Uterus (tissue), 4 donors: ENCODE measurements around the gene TMEM53. TPM values are rescaled to one million over a fixed set of nuclear protein-coding genes. Genes with fewer than 3 reads are reported as not detected.
"Not testable (repeated sequence)": the region's sequence is repeated elsewhere in the genome, so short reads cannot be mapped to it uniquely, and the experiment has no call there.

Experiments
- DNase-seq, 2 donors: peaks; one replicate each; pipeline ENCODE4 v3.0.0-alpha.2; 2019 to 2020
- H3K27ac ChIP-seq, 2 donors: fragments of 200-600 bp; sonication (generic); 1 replicate in 1 of 2; 2 replicates in 1 of 2; pipeline ENCODE4 v1.5.1; 2016 to 2018
- H3K27me3 ChIP-seq, 2 donors: fragments of 200-600 bp; sonication (generic); one replicate each; pipeline ENCODE4 v1.5.1; 2018 to 2019; ENCODE audit warnings: control low read depth in 1 of 2
- H3K36me3 ChIP-seq, 2 donors: fragments of 200-600 bp; sonication (generic); one replicate each; pipeline ENCODE4 v1.5.1; 2019; ENCODE audit warnings: control low read depth in 1 of 2
- H3K4me1 ChIP-seq, 2 donors: fragments of 200-600 bp; sonication (generic); one replicate each; pipeline ENCODE4 v1.5.1; 2018 to 2019; ENCODE audit warnings: control low read depth in 1 of 2
- H3K4me3 ChIP-seq, 2 donors: fragments of 200-600 bp; sonication (generic); 1 replicate in 1 of 2; 2 replicates in 1 of 2; pipeline ENCODE4 v1.5.1; 2018 to 2019; ENCODE audit warnings: mild to moderate bottlenecking in 1 of 2
- H3K9me3 ChIP-seq, 2 donors: fragments of 200-600 bp; sonication (generic); one replicate each; pipeline ENCODE4 v1.5.1; 2019; ENCODE audit warnings: control low read depth in 1 of 2
- POLR2A ChIP-seq, 2 donors: fragments of 450-650 bp; IDR thresholded peaks; one replicate each; pipeline ENCODE4 v1.6.1; 2016; ENCODE audit warnings: antibody characterized with exemption in 2 of 2, mild to moderate bottlenecking in 1 of 2, moderate library complexity in 1 of 2
- intact Hi-C: fragments of 100-400 bp; cut with DNase I; formaldehyde crosslinking; loops from one replicate; pipeline ENCODE4 v1.15.1; 2023; ENCODE audit warnings: low total_unique reads
- total RNA-seq, 4 donors: library from RNA; depleted of rRNA in 3 of 4; stranded (reverse); fragments of >200 nt in 3 of 4; gene quantifications; one replicate each; pipeline versions ENCODE4 v1.1.0 to v1.2.4, GENCODE V29; 2014 to 2023
- TF ChIP-seq, protein P1 (sequence below), 4 experiments: fragments of 200-600 bp in 2 of 4; fragments of 450-650 bp in 2 of 4; sonication (generic) in 2 of 4; IDR thresholded peaks; one replicate each; pipeline ENCODE4 v1.5.1; 2016 to 2019; ENCODE audit warnings: antibody characterized with exemption in 4 of 4, mild to moderate bottlenecking in 2 of 4, moderate library complexity in 1 of 4
- donor health status: DM: yes; HTN: yes; CAD: no.

TMEM53 gene
- total RNA-seq, 4 donors from 2014 or later = 1.5 to 5.4 (median 3.8) TPM; not detected in 1

DNA sequence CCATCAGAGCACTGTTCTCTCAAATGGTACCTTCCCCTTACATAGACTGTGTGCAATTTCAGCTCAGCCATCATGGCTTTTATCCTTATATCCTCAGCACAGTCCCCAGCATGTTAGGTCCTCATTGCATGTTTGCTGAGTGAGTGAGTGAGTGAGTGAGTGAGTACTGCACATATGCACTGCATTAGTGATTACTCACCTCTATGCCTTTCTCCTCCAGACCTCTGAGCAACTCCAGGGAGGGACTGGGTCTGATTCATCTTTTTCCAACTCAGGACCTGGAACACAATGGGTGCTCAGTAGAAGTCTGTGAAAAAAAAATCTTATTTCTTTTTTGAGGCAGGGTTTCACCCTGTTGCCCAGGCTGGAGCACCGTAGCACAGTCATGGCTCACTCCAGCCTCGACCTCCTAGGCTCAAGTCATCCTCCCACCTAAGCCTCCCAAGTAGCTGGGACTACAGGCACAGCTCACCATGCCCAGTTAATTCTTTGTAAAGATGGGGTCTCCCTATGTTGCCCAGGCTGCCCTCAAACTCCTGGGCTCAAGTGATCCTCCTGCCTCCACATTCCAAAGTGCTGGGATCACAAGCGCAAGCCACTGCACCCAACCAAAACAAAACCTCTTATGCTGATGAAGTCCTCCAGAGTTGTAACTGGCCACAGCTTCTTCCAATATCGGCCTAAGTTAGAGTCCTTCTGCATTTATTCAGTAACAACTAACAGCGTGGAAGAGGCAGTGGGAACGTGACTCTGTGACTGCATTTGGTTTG, 33.0 kb upstream of the TMEM53 start:
- H3K27ac ChIP-seq = no peak overlapping the region
- H3K4me1 ChIP-seq = no peaks in the 10 kb centered on the region
- TF ChIP-seq POLR2A (IDR thresholded peaks at IDR 0.05) = no peak
- TF ChIP-seq, protein P1, sequence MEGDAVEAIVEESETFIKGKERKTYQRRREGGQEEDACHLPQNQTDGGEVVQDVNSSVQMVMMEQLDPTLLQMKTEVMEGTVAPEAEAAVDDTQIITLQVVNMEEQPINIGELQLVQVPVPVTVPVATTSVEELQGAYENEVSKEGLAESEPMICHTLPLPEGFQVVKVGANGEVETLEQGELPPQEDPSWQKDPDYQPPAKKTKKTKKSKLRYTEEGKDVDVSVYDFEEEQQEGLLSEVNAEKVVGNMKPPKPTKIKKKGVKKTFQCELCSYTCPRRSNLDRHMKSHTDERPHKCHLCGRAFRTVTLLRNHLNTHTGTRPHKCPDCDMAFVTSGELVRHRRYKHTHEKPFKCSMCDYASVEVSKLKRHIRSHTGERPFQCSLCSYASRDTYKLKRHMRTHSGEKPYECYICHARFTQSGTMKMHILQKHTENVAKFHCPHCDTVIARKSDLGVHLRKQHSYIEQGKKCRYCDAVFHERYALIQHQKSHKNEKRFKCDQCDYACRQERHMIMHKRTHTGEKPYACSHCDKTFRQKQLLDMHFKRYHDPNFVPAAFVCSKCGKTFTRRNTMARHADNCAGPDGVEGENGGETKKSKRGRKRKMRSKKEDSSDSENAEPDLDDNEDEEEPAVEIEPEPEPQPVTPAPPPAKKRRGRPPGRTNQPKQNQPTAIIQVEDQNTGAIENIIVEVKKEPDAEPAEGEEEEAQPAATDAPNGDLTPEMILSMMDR (IDR thresholded peaks at IDR 0.05) = no peak
- H3K27me3 ChIP-seq = no peaks in the 10 kb centered on the region
- intact Hi-C loops = no loop called here
- no peak for DNase-seq
- H3K36me3 ChIP-seq = no peaks in the 10 kb centered on the region
- no peak overlapping the region for H3K4me3 ChIP-seq
- H3K9me3 ChIP-seq = no peaks in the 10 kb centered on the region

DNA sequence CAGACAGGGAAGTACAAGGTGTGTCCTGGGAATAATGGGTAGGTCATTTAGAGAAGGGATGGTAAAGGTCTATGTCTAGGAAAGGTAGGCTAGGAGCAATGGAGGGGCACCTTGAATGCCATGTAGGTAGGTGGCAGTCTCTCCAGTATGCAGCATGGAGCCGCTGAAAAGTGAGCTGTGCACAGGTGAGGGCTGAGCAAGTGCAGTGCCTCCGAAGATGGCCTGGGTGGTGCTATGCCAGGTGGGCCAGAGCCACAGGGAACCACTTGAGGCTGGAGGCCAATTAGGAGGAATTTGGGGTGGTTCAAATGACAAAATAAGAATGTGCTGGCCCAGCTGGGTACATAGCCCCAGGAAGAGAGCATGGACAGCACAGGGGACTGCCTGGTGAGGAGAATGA, 31.7 kb upstream of the TMEM53 start:
- Histone ChIP-seq H3K9me3 (no peaks in the 10 kb centered on the region), H3K4me1 (no peaks in the 10 kb centered on the region), H3K36me3 (no peaks in the 10 kb centered on the region), H3K27ac (no peak overlapping the region), H3K4me3 (no peak overlapping the region), H3K27me3 (no peaks in the 10 kb centered on the region)
- TF ChIP-seq POLR2A (IDR thresholded peaks at IDR 0.05) = no peak
- TF ChIP-seq, protein P1 (IDR thresholded peaks at IDR 0.05) = no peak
- intact Hi-C loops = no loop called here
- no peak for DNase-seq

DNA sequence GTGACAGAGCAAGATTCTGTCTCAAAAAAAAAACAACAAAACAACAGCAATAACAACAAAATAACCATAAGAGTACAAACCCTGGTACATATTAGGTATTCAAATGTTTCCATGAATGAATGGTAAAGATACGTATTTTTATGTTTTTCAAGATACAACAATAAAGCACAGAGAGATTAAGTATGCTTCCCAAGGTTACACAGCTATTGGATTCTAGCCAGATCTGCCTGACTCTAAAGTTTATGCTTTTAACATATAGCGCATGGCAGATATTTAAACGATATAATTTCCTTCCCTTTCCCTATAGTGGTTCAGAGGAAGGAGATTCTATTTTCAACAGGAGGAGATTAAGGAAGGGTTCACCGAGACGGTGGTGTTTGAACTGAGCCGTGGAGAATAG, 31.2 kb upstream of the TMEM53 start:
- no peak overlapping the region for H3K27ac ChIP-seq
- TF ChIP-seq POLR2A (IDR thresholded peaks at IDR 0.05) = no peak
- TF ChIP-seq, protein P1 (IDR thresholded peaks at IDR 0.05) = no peak
- no peak overlapping the region for H3K4me3 ChIP-seq
- H3K4me1 ChIP-seq = no peaks in the 10 kb centered on the region
- H3K9me3 ChIP-seq = no peaks in the 10 kb centered on the region
- no peak for DNase-seq
- intact Hi-C loops = no loop called here
- no peaks in the 10 kb centered on the region for H3K27me3 ChIP-seq
- H3K36me3 ChIP-seq = no peaks in the 10 kb centered on the region

DNA sequence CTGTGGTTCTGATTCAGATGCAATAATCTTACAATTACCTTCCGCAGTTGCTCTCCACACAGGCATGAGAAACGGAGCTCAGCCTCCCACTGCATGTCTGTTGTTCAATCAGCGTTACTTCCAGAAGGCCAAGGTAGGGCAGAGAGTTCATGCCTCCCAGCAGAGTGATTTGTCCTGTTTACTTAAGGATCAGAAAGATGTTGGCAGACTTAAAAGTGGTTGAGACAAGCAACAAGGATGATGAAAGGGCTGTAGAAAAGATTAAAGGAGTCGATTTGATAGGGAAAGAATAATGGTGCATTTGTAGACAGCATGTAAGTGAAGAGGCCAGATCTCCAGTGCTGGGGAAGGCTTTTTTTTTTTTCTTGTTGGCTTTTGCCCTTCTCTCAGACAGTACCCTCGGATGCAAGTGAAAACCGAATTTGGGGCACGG, 26.9 kb upstream of the TMEM53 start:
- Histone ChIP-seq H3K27ac (no peak overlapping the region), H3K4me1 (no peaks in the 10 kb centered on the region), H3K27me3 (no peaks in the 10 kb centered on the region), H3K4me3 (no peak overlapping the region), H3K9me3 (no peaks in the 10 kb centered on the region), H3K36me3 (no peaks in the 10 kb centered on the region)
- intact Hi-C loops = no loop called here
- DNase-seq = no peak
- TF ChIP-seq POLR2A (IDR thresholded peaks at IDR 0.05) = no peak
- TF ChIP-seq, protein P1 (IDR thresholded peaks at IDR 0.05) = no peak

DNA sequence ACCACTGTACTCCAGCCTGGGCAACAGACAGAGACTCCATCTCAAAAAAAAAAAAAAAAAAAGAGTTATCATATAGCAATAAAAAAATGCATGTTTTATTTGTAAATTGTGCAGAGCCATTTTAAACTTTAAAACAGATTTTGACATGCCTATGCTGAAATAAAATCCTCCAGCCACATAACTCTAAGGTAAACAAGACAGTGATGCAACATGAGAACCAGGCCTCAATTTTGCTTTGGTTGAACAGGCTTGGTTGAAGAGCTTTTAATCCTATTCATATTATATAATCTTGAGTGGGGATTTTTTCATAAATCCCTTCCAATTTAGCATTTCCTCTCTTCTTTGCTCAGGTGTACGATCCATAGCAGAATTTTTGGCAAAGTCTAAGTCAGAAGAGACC, 26.3 kb upstream of the TMEM53 start:
- Histone ChIP-seq H3K4me3 (no peak overlapping the region), H3K27ac (no peak overlapping the region), H3K4me1 (no peaks in the 10 kb centered on the region), H3K27me3 (no peaks in the 10 kb centered on the region), H3K36me3 (no peaks in the 10 kb centered on the region), H3K9me3 (no peaks in the 10 kb centered on the region)
- intact Hi-C loops = no loop called here
- DNase-seq = no peak
- TF ChIP-seq POLR2A (IDR thresholded peaks at IDR 0.05) = no peak
- TF ChIP-seq, protein P1 (IDR thresholded peaks at IDR 0.05) = no peak

DNA sequence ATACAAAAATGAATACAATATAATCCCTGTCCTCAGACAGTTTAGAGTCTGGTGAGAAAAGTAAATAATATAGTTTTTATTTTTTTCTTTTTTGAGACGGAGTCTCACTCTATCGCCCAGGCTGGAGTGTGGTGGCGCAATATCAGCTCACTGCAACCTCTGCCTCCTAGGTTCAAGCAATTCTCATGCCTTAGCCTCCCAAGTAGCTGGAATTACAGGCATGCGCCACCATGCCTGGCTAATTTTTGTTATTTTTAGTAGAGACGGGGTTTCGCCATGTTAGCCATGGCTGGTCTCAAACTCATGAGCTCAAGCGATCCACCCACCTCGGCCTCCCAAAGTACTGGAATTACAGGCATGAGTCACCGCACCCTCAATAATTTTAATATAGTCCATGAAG, 25.1 kb upstream of the TMEM53 start:
- H3K4me1 ChIP-seq, H3K4me3 ChIP-seq, H3K9me3 ChIP-seq, intact Hi-C loops, DNase-seq, H3K27ac ChIP-seq, H3K27me3 ChIP-seq, H3K36me3 ChIP-seq: not testable (repeated sequence)
